ENCODE results near the gene LARGE1.

The LARGE1 gene

DNA sequence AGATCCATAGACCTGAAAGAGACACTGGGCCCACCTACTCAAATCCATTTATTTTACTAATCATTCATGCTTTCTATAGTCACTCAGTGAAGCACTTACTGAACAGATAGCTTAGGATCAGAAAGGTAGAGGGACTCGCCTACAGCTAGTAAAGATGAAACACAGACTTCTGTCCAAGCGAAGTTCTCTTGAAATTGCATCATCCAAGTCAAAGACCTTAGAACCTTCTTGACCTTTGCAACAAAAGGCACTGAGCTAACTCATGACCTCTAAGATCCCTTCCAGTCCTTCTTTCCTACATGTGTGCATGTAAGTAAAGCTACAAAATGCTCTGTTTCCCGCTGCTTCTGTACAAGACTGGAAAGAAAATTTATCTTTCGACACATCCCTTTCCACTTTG is 377.6 kb downstream of the LARGE1 start:
- no peak overlapping the region for H3K27ac Mint-ChIP-seq (ENCODE audit: low read depth)

DNA sequence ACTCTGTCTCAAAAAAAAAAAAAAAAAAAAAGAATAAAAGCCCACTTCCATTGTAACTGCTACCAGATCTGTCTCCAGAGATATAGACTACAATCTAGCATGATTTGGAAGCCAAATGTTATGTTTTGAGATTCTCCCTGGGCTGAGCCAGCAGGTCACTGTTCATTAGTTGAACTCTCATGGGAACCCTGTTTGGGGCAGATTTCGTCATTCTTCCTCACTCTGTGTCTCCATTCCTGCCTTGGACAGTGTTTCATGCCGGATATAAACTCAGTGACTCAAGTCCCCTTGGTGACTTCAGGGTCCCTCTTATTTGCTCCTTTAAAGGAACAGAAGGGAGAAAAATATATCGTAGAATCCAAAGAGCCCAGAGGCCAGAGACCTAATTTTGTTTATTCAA is 378.1 kb downstream of the LARGE1 start:
- ATAC-seq (replicated peaks; ENCODE audit: extremely low read depth, poor library complexity, severe bottlenecking) = no peak
- peaks cover 5% of the 10 kb centered on the region for H3K9me3 Mint-ChIP-seq
- H3K4me3 Mint-ChIP-seq = no peak overlapping the region
- no peaks in the 10 kb centered on the region for H3K4me1 Mint-ChIP-seq
- no peaks in the 10 kb centered on the region for H3K27me3 Mint-ChIP-seq
- H3K27ac Mint-ChIP-seq (ENCODE audit: low read depth) = no peak overlapping the region
- H3K36me3 Mint-ChIP-seq (ENCODE audit: insufficient read depth) = peaks cover 2% of the 10 kb centered on the region
- no peak for DNase-seq (ENCODE audit: low spot score in 2 of 2)

More for the DNA sequence above, 377.6 kb downstream of the LARGE1 start:
- DNase-seq (ENCODE audit: low spot score in 2 of 2) (no peak), ATAC-seq (replicated peaks; ENCODE audit: extremely low read depth, poor library complexity, severe bottlenecking) (no peak)
- H3K36me3 Mint-ChIP-seq (ENCODE audit: insufficient read depth) = peaks cover 2% of the 10 kb centered on the region
- H3K4me3 Mint-ChIP-seq = no peak overlapping the region
- peaks cover 5% of the 10 kb centered on the region for H3K9me3 Mint-ChIP-seq
- no peaks in the 10 kb centered on the region for H3K27me3 Mint-ChIP-seq
- no peaks in the 10 kb centered on the region for H3K4me1 Mint-ChIP-seq

DNA sequence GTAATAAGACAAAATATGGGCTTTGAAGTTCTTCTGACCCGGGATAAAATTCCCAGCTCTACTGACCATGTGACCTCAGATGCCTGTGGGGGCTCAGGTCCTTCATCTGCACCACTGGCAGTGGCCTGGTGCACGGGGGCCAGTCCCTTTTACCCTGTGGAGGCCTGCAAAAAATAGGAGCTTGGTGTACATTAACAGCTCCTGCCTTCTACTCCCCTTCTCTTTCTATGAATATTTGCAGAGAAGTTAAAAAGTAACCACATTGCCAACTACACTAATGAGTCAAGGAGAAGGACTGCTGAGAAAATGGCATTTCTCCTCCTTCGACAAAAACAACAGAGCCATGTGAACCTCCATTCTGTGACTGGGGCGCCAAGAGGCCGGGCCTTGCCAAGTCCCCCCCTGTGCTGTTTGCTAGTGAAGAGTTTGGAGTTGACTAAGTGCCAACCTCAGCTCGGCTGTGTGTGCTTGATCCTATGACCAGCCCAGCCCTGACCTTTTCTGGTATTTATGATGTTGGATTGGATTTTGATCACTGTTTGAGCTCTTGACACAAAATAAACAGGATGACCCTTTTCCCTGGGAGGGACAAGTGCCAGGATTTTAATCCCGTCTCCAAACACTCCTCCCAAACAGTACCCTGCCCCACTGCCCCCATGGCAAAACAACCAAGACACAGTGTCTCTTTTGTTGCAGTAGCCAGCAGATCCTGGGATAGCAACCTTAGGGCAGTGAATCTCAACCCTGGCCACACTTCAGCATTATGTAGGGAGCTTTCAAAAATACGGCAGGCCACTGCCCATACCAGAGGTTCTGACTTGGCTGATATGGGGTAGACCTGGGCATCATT is 380.1 kb downstream of the LARGE1 start:
- no peak for ATAC-seq (replicated peaks; ENCODE audit: extremely low read depth, poor library complexity, severe bottlenecking)
- Mint-ChIP-seq H3K4me3 (no peak overlapping the region), H3K27me3 (no peaks in the 10 kb centered on the region), H3K27ac (ENCODE audit: low read depth) (no peak overlapping the region), H3K9me3 (peaks cover 5% of the 10 kb centered on the region), H3K36me3 (ENCODE audit: insufficient read depth) (no peaks in the 10 kb centered on the region), H3K4me1 (no peaks in the 10 kb centered on the region)
- no peak for DNase-seq (ENCODE audit: low spot score in 2 of 2)

DNA sequence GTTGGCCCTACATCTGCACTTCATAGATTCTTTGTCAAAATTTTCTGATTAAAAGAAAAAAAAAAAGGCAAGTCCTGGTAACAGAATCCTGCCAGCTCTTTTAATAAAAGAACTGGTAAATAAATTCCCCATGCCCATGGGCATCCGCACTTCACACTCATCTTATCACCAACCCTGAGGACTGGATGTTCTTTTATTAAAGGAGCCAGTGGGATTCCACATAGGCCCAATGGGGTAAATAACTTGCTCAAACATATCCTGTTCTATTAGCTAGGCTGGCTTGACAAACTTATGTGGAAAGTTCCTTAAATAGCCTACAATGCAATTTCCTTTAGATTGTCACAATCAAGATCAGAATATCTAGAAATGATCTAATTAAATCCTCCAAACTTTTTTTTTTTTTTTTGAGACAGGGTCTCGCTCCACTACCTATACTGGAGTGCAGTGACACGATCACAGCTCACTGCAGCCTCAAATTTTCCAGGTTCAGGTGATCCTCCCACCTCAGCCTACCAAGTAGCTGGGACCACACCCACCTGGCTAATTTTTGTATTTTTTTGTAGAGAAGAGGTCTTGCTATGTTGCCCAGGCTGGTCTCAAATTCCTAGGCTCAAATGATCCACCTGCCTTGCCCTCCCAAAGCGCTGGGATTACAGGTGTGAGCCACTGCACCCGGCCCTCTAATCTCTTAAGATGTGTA is 380.9 kb downstream of the LARGE1 start:
- peaks cover 5% of the 10 kb centered on the region for H3K9me3 Mint-ChIP-seq
- no peak overlapping the region for H3K4me3 Mint-ChIP-seq
- ATAC-seq (replicated peaks; ENCODE audit: extremely low read depth, poor library complexity, severe bottlenecking) (no peak), DNase-seq (ENCODE audit: low spot score in 2 of 2) (no peak)
- H3K4me1 Mint-ChIP-seq = no peaks in the 10 kb centered on the region
- no peak overlapping the region for H3K27ac Mint-ChIP-seq (ENCODE audit: low read depth)
- no peaks in the 10 kb centered on the region for H3K27me3 Mint-ChIP-seq
- H3K36me3 Mint-ChIP-seq (ENCODE audit: insufficient read depth) = no peaks in the 10 kb centered on the region

DNA sequence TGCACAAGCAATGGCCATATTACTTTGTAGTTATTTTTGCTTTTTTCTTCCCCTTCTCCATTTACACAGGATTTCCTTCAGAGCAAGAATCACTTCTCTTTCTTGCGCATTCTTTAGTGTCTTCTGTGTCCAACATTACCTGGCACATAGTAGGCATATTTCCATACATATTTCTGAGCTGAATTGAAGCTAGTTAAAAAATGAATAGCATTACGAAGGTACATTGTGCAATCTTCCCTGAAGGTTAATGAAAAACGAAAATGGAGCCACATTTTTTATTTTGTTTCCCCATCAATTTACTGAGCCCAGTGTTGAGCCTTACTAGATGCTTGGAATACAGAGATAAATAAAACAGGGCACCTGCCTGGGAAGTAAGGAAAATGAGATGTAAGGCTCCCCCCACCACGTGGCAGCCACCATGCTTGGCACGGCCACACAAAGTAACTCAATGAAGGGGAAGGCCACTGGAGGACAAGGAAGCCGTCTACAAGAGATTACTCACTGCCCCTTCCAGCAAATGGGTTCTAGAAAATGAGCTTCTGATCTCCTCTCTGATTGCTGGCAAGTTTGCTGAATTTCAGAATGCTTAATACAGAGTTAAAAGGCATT is 381.9 kb downstream of the LARGE1 start:
- H3K9me3 Mint-ChIP-seq = peaks cover 5% of the 10 kb centered on the region
- no peaks in the 10 kb centered on the region for H3K4me1 Mint-ChIP-seq
- no peaks in the 10 kb centered on the region for H3K27me3 Mint-ChIP-seq
- H3K27ac Mint-ChIP-seq (ENCODE audit: low read depth) = no peak overlapping the region
- no peaks in the 10 kb centered on the region for H3K36me3 Mint-ChIP-seq (ENCODE audit: insufficient read depth)
- ATAC-seq (replicated peaks; ENCODE audit: extremely low read depth, poor library complexity, severe bottlenecking) (no peak), DNase-seq (ENCODE audit: low spot score in 2 of 2) (no peak)
- no peak overlapping the region for H3K4me3 Mint-ChIP-seq

DNA sequence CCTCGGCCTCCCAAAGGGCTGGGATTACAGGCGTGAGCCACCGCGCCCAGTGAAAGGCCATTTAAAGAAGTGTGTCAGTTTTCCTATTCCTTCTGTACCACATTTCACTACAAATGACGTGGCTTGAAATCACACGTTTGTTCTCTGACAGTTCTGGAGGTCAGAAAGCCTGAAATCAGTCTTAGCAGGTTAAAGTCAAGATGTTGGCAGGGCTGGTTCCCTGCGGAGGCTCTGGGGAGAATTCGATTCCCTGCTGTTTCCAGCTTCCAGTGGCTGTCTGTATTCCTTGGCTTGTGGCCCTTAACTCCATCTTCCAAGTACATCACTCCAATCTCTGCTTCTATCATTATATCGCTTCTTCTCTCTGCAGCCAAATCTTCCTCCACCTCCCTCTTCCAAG is 383.2 kb downstream of the LARGE1 start:
- no peak for ATAC-seq (replicated peaks; ENCODE audit: extremely low read depth, poor library complexity, severe bottlenecking)
- no peaks in the 10 kb centered on the region for H3K27me3 Mint-ChIP-seq
- no peak for DNase-seq (ENCODE audit: low spot score in 2 of 2)
- H3K4me3 Mint-ChIP-seq = no peak overlapping the region
- peaks cover 9% of the 10 kb centered on the region for H3K9me3 Mint-ChIP-seq
- H3K36me3 Mint-ChIP-seq (ENCODE audit: insufficient read depth) = no peaks in the 10 kb centered on the region
- H3K4me1 Mint-ChIP-seq = no peaks in the 10 kb centered on the region
- no peak overlapping the region for H3K27ac Mint-ChIP-seq (ENCODE audit: low read depth)

DNA sequence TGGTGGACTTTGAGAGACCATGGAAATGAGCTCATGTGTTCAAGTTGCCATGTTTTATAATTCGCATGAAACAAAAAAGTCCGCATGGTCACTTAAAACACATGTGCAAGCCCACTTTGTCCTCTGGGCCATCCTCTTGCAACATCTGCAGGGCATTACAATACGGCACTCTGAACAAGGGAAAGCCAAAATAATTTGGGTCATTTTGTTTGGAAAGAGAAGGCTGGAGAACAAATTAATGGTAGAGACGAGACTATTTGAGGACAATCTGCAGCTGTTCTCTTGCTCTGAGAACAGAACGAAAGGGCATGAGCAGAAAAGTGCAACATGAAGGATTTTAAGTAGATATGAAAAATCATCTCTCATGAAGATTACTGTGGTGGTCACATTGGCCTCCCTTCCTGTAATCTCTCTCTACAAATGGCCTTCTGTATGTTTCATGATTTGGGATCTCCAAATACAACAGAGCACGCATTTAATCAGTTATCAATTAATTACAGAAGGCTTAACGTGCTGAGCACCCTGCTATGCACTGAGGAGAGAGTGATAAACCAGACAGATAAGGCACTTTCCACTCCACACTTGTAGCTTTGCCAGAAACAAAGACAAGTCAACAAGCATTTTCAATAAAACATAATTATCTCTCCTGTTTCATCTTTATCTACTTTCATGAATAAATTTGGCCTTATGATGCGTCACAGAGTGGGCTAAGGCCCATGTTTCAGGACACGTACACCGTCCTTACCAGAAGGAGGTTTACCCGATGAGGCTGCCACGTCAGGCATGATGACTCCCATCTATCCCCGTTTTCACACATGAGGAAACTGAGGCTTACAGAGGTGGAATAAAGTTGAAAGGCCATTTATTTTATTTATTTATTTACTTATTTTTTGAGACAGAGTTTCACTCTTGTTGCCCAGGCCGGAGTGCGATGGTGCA is 384.1 kb downstream of the LARGE1 start:
- DNase-seq (ENCODE audit: low spot score in 2 of 2) (no peak), ATAC-seq (replicated peaks; ENCODE audit: extremely low read depth, poor library complexity, severe bottlenecking) (no peak)
- Mint-ChIP-seq H3K9me3 (peaks cover 9% of the 10 kb centered on the region), H3K27ac (ENCODE audit: low read depth) (no peak overlapping the region), H3K4me3 (no peak overlapping the region), H3K27me3 (no peaks in the 10 kb centered on the region), H3K4me1 (no peaks in the 10 kb centered on the region), H3K36me3 (ENCODE audit: insufficient read depth) (no peaks in the 10 kb centered on the region)

DNA sequence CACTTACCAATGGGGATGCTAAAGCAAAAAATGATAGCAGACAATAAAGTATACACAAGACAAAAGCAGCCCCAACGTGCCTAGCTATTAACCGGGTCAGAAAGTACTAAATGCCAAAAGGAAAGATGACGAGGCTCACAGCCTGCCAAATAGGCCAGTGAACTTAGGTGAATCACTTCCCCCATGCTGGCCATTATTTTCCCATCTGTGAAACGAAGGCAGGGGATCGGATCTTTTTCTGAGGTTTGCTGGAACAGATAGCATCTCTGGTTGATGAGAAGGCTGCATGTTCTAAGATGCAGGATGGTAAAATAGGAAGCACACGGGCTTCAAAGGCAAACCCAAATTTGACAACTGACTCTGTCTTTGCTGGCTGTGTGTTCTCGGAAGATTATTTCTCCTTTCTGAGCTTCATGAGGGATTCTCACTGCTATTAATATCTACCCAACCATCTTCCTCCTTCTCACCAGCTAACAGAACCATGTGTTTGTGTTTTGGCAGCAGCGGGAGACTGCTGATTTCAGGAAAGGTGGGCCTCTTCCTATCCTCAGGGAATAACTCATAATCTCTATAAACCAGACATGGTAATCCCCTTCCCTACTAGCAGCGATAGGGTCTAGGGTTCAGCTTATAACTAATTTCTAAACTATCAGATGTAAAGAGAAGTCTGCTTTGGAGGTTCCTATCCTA is 390.7 kb downstream of the LARGE1 start:
- Mint-ChIP-seq H3K27ac (ENCODE audit: low read depth) (no peak overlapping the region), H3K9me3 (peaks cover 11% of the 10 kb centered on the region)
- DNase-seq (ENCODE audit: low spot score in 2 of 2) = no peak

DNA sequence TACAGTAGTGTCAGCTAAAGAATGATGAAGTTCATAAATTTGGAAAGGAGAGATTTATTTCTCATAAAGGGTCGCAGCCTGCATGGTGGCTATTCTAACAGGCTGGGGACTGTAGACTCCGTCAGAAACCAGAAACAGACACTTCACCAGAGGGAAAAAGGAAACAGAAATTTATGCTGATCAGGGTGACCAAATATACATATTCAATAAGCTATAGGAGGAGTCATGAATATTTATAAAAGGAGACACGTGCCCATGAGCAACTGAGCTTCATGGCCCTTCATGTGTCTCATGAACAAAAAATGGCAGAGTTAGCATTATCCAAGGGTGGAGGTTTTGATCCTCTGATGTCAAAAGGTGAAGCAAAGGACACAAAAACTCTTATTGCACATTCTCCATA is 392.1 kb downstream of the LARGE1 start:
- Mint-ChIP-seq H3K27ac (ENCODE audit: low read depth) (no peak overlapping the region), H3K36me3 (ENCODE audit: insufficient read depth) (no peaks in the 10 kb centered on the region), H3K4me1 (no peaks in the 10 kb centered on the region), H3K4me3 (no peak overlapping the region), H3K27me3 (no peaks in the 10 kb centered on the region), H3K9me3 (peaks cover 14% of the 10 kb centered on the region)
- DNase-seq (ENCODE audit: low spot score in 2 of 2) = no peak
- no peak for ATAC-seq (replicated peaks; ENCODE audit: extremely low read depth, poor library complexity, severe bottlenecking)

More for the DNA sequence above, 390.7 kb downstream of the LARGE1 start:
- no peaks in the 10 kb centered on the region for H3K27me3 Mint-ChIP-seq
- ATAC-seq (replicated peaks; ENCODE audit: extremely low read depth, poor library complexity, severe bottlenecking) = no peak
- no peaks in the 10 kb centered on the region for H3K36me3 Mint-ChIP-seq (ENCODE audit: insufficient read depth)
- H3K4me3 Mint-ChIP-seq = no peak overlapping the region
- no peaks in the 10 kb centered on the region for H3K4me1 Mint-ChIP-seq

DNA sequence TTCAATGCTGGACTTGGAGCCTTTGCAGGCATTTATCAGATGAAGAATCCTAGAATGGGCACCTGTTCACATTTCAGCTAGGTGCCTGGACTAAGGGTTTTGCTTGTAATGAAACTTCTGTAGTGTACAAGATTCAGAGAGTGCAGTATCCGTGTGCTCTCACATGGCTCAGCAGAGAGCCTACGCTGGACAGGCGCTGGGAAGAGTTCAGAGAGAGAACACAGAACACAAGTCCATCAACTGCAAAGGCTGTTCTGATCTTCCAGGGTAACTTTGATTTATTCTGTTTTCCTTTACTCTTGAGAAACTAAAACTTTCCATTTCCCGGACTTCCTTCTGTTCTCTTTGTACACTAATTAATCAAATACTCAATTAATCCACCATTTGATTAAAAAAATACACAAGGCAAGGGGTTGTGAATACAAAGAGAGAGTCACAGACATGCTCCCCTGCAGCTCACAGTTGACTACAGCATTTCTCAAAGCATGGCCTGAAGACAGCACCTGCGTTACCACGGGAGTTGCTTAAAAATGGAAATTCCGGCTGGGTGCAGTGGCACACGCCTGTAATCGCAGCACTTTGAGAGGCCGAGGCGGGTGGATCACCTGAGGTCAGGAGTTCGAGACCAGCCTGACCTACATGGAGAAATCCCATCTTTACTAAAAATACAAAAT is 393.7 kb downstream of the LARGE1 start:
- no peaks in the 10 kb centered on the region for H3K27me3 Mint-ChIP-seq
- H3K27ac Mint-ChIP-seq (ENCODE audit: low read depth) = no peak overlapping the region
- no peak for DNase-seq (ENCODE audit: low spot score in 2 of 2)
- H3K4me1 Mint-ChIP-seq = no peaks in the 10 kb centered on the region
- H3K9me3 Mint-ChIP-seq = peaks cover 17% of the 10 kb centered on the region
- no peaks in the 10 kb centered on the region for H3K36me3 Mint-ChIP-seq (ENCODE audit: insufficient read depth)
- H3K4me3 Mint-ChIP-seq = no peak overlapping the region
- no peak for ATAC-seq (replicated peaks; ENCODE audit: extremely low read depth, poor library complexity, severe bottlenecking)

DNA sequence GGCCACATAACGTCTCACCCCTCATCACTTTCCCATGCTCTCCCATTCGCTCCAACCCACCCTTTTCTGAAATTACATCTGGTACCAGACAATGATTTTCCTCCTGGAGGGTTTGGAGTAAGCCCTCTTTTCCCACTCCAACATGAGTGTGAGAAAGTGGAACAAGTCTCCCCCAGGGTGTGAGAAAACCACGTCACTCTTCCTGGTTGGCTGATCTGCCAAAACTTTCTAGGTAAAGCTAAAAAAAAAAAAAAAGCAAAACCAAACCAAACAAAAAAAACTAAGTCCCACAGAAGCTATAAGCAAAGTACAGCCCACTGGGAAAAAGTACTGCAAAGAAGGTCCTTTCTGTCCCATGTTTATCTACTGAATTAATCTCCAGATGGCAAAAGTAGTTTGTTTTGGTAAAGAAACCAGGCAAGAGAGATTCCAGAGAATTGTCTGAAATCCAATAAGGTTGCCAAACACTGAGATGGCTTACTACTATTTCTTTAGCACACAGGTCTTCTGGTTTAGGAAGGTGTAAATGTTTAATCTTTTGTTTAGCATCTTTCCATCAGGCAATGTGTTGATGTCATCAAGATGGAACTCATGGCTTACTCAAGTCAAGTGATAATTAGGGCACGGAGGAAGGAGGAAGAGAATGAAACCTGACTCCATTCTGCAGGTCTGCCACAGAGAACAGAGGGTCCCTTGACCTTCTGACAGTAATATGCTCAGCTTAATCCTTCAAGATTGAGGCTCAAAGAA is 395.6 kb downstream of the LARGE1 start:
- DNase-seq (ENCODE audit: low spot score in 2 of 2) = no peak
- Mint-ChIP-seq H3K9me3 (peaks cover 13% of the 10 kb centered on the region), H3K27ac (ENCODE audit: low read depth) (no peak overlapping the region), H3K4me1 (no peaks in the 10 kb centered on the region), H3K4me3 (no peak overlapping the region), H3K27me3 (no peaks in the 10 kb centered on the region), H3K36me3 (ENCODE audit: insufficient read depth) (no peaks in the 10 kb centered on the region)
- ATAC-seq (replicated peaks; ENCODE audit: extremely low read depth, poor library complexity, severe bottlenecking) = no peak
